GM12873 (cell line): ENCODE data around the gene PAGR1.

Experiments
- CTCF ChIP-seq: IDR thresholded peaks from 2 replicates; pipeline ENCODE4 v1.5.1; 2012; ENCODE audit warnings: low read depth, mild to moderate bottlenecking, moderate library complexity, low read length, control low read depth; ENCODE audit not compliant: insufficient read depth; ENCODE audit errors: missing control alignments

PAGR1 gene

GRCh38 chr16:29791845-29792807 lies 23.8 kb upstream of the PAGR1 start:
- TF ChIP-seq CTCF: no peak

- no peak for TF ChIP-seq CTCF
These were observed 21.7 kb upstream of the PAGR1 start for GRCh38 chr16:29794231-29794710.

DNA sequence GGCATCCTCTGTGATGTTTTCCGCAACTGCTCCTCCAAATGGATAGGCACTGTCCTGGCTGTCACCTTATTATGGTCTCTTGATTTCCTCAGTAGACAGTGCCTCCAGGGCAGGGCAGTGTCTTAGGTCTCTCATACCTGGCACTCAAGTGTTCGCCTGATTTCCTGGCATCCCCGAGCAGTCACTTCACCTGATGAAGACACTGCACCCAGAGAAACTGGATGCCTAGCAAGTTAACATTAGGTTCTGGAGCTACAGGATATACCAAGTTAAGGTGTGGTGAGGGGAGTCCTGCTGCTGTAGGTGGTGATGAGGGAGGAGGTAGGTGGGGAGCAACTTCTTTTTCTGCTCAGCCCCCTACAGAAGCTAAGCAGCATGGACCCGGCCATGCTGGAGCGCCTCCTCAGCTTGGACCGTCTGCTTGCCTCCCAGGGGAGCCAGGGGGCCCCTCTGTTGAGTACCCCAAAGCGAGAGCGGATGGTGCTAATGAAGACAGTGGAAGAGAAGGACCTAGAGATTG lies 13.5 kb upstream of the PAGR1 start:
- no peak for TF ChIP-seq CTCF

DNA sequence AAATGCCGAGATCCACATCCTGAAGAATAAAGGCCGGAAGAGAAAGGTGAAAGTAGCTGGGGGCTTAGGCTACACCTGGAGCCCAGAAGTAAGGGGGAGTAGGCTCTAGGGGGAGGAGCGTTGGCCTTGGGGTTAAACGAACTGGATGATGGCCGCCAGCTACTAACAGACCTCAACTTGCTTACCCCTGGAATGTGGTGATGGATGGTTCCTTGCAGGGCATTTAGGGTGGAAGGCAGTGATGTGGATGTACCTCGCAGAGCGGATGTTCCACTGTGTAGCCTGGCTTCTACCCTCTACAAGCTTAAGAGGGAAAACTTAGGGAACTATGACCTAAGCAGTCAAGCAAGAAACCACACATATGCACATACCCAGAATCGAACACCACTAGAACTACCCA lies 11.9 kb upstream of the PAGR1 start:
- no peak for TF ChIP-seq CTCF

DNA sequence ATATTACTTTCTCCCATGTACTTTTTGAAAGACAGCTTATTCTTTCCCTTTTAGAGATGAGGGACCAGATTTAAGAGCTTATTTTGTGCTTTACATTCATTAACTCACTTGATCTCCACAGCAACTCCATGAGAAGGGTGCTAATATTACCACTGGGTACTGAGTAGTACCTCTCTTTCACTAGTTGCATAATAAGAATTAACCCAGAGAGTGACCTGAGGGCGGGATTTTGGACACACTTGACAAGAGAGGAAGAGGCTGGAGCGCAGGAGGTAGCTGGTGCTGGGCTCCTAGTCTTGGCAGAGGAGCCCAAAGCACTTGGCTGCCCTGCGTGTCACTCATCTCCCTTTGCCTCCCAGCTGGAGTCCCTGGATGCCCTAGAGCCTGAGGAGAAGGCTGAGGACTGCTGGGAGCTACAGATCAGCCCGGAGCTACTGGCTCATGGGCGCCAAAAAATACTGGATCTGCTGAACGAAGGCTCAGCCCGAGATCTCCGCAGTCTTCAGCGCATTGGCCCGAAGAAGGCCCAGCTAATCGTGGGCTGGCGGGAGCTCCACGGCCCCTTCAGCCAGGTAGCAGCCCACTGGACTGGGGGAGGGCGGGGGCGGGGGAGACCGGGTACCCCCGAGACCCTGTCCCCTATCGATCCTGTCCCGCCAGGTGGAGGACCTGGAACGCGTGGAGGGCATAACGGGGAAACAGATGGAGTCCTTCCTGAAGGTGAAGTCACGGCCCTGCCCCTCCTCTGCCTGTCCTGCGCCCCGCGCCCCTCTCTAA lies 11.3 kb upstream of the PAGR1 start:
- no peak for TF ChIP-seq CTCF

- no peak for TF ChIP-seq CTCF
These were observed 10.5 kb upstream of the PAGR1 start for GRCh38 chr16:29805232-29806098.
